H9 (cell line): ENCODE results near the gene MIEF1. TPM values are rescaled to one million over a fixed set of nuclear protein-coding genes. Genes with fewer than 3 reads are reported as not detected.

ENCODE experiments used
- DNase-seq: peaks from one replicate; pipeline ENCODE4 v3.0.0-alpha.2; 2017
- H2AFZ ChIP-seq: one replicate; pipeline ENCODE4 v1.6.1; 2013; ENCODE audit warnings: mild to moderate bottlenecking, low read length, control low read depth, moderate library complexity
- H2AK5ac ChIP-seq: 2 replicates; pipeline ENCODE4 v1.6.1; 2013; ENCODE audit warnings: low read length, control low read depth, mixed read lengths; ENCODE audit not compliant: insufficient read length
- H2BK120ac ChIP-seq: one replicate; pipeline ENCODE4 v1.6.1; 2013; ENCODE audit warnings: low read depth, mild to moderate bottlenecking, low read length, control low read depth, inconsistent platforms; ENCODE audit not compliant: poor library complexity, severe bottlenecking
- H2BK12ac ChIP-seq: 2 replicates; pipeline ENCODE4 v1.6.1; 2013; ENCODE audit warnings: low read length, control low read depth, mixed read lengths, low read depth; ENCODE audit not compliant: insufficient read length
- H2BK15ac ChIP-seq: 2 replicates; pipeline ENCODE4 v1.6.1; 2013; ENCODE audit warnings: low read depth, low read length, control low read depth
- H2BK20ac ChIP-seq: one replicate; pipeline ENCODE4 v1.6.1; 2013; ENCODE audit warnings: low read depth, mild to moderate bottlenecking, low read length, control low read depth, inconsistent platforms; ENCODE audit not compliant: poor library complexity, severe bottlenecking
- H2BK5ac ChIP-seq: 2 replicates; pipeline ENCODE4 v1.6.1; 2013; ENCODE audit warnings: low read length, control low read depth, mixed read lengths; ENCODE audit not compliant: insufficient read length
- H3K14ac ChIP-seq: 2 replicates; pipeline ENCODE4 v1.6.1; 2013; ENCODE audit warnings: low read length, control low read depth; ENCODE audit not compliant: insufficient read depth
- H3K18ac ChIP-seq: 2 replicates; pipeline ENCODE4 v1.6.1; 2013; ENCODE audit warnings: low read depth, mild to moderate bottlenecking, mixed read lengths, low read length, control low read depth; ENCODE audit not compliant: insufficient read length
- H3K23ac ChIP-seq: 2 replicates; pipeline ENCODE4 v1.6.1; 2013; ENCODE audit warnings: low read length, control low read depth, mixed read lengths, low read depth; ENCODE audit not compliant: insufficient read length
- H3K23me2 ChIP-seq: 2 replicates; pipeline ENCODE4 v1.6.1; 2013; ENCODE audit warnings: low read depth, mild to moderate bottlenecking, mixed read lengths, low read length, control low read depth; ENCODE audit not compliant: insufficient read length, poor library complexity, severe bottlenecking
- H3K27ac ChIP-seq: 2 replicates; pipeline ENCODE4 v1.5.1; 2013; ENCODE audit warnings: low read length, control low read depth, mixed read lengths, low read depth; ENCODE audit not compliant: insufficient read length
- H3K27me3 ChIP-seq: 2 replicates; pipeline ENCODE4 v1.6.1; 2013; ENCODE audit warnings: low read length, control low read depth, inconsistent platforms; ENCODE audit not compliant: insufficient read depth
- H3K4ac ChIP-seq: 2 replicates; pipeline ENCODE4 v1.6.1; 2013; ENCODE audit warnings: low read depth, mild to moderate bottlenecking, control low read depth, inconsistent platforms, low read length, moderate library complexity
- H3K4me1 ChIP-seq: 2 replicates; pipeline ENCODE4 v1.6.1; 2013; ENCODE audit warnings: low read length, control low read depth, inconsistent platforms; ENCODE audit not compliant: insufficient read depth
- H3K4me2 ChIP-seq: 2 replicates; pipeline ENCODE4 v1.6.1; 2013; ENCODE audit warnings: low read length, control low read depth, mixed read lengths; ENCODE audit not compliant: insufficient read length, insufficient read depth
- H3K56ac ChIP-seq: 2 replicates; pipeline ENCODE4 v1.6.1; 2013; ENCODE audit warnings: low read depth, mild to moderate bottlenecking, mixed read lengths, low read length, control low read depth; ENCODE audit not compliant: insufficient read length
- H3K79me1 ChIP-seq: 2 replicates; pipeline ENCODE4 v1.6.1; 2013; ENCODE audit warnings: low read depth, mild to moderate bottlenecking, moderate library complexity, low read length, control low read depth, inconsistent platforms; ENCODE audit not compliant: insufficient read depth, poor library complexity, severe bottlenecking
- H3K79me2 ChIP-seq: 2 replicates; pipeline ENCODE4 v1.6.1; 2013; ENCODE audit warnings: low read length, control low read depth, inconsistent platforms; ENCODE audit not compliant: insufficient read depth
- H3K9ac ChIP-seq: 2 replicates; pipeline ENCODE4 v1.6.1; 2013; ENCODE audit warnings: low read length, control low read depth, mixed read lengths; ENCODE audit not compliant: insufficient read length; ENCODE audit errors: extremely low read depth
- H3K9me3 ChIP-seq: one replicate; pipeline ENCODE4 v1.6.1; 2013; ENCODE audit warnings: low read depth, low read length, inconsistent platforms; ENCODE audit not compliant: control insufficient read depth
- H3T11ph ChIP-seq: one replicate; pipeline ENCODE4 v1.6.1; 2013; ENCODE audit warnings: mild to moderate bottlenecking, low read length, control low read depth, inconsistent platforms
- H4K20me1 ChIP-seq: one replicate; pipeline ENCODE4 v1.6.1; 2013; ENCODE audit not compliant: control insufficient read depth, insufficient read length, insufficient read depth
- H4K5ac ChIP-seq: 2 replicates; pipeline ENCODE4 v1.6.1; 2013; ENCODE audit warnings: low read depth, mild to moderate bottlenecking, mixed read lengths, low read length, control low read depth; ENCODE audit not compliant: insufficient read length
- H4K8ac ChIP-seq: replicated peaks from 2 replicates; pipeline ENCODE4 v1.6.1; 2013; ENCODE audit warnings: low read length, control low read depth, mixed read lengths, low read depth; ENCODE audit not compliant: insufficient read length
- H4K91ac ChIP-seq: 2 replicates; pipeline ENCODE4 v1.6.1; 2013; ENCODE audit warnings: low read depth, mild to moderate bottlenecking, moderate library complexity, mixed read lengths, low read length, control low read depth; ENCODE audit not compliant: insufficient read length
- H3K27ac Mint-ChIP-seq, 3 experiments: 2 replicates in 2 of 3; 3 replicates in 1 of 3; pipeline ENCODE4 v1.8.0; 2020 to 2021; ENCODE audit warnings: mixed read lengths in 3 of 3, mild to moderate bottlenecking in 1 of 3, moderate library complexity in 1 of 3
- H3K27me3 Mint-ChIP-seq: 2 replicates; pipeline ENCODE4 v1.8.0; 2021; ENCODE audit warnings: low read depth, mild to moderate bottlenecking, moderate library complexity, mixed read lengths
- H3K36me3 Mint-ChIP-seq, 3 experiments: 2 replicates in 2 of 3; 3 replicates in 1 of 3; pipeline ENCODE4 v1.8.0; 2020 to 2021; ENCODE audit warnings: low read depth in 3 of 3, mixed read lengths in 3 of 3; ENCODE audit not compliant: insufficient read depth in 1 of 3
- H3K4me1 Mint-ChIP-seq, 2 experiments: 2 replicates each; pipeline ENCODE4 v1.8.0; 2020; ENCODE audit warnings: mixed read lengths in 2 of 2
- H3K4me3 Mint-ChIP-seq, 2 experiments: 2 replicates in 1 of 2; 3 replicates in 1 of 2; pipeline ENCODE4 v1.8.0; 2020 to 2021; ENCODE audit warnings: mild to moderate bottlenecking in 2 of 2, mixed read lengths in 2 of 2, moderate library complexity in 1 of 2
- H3K9me3 Mint-ChIP-seq, 2 experiments: 2 replicates in 1 of 2; 3 replicates in 1 of 2; pipeline ENCODE4 v1.8.0; 2020; ENCODE audit warnings: mild to moderate bottlenecking in 2 of 2, mixed read lengths in 2 of 2, moderate library complexity in 1 of 2
- WGBS: extraction: QIAGEN DNeasy Blood & Tissue Kit; methylation state at CpG from one replicate; pipeline ENCODE4 v1.1.7; 2013; ENCODE audit warnings: missing lambda C conversion rate, low lambda C conversion rate, mixed read lengths; ENCODE audit not compliant: insufficient read length; ENCODE audit errors: extremely low coverage; 5-methylcytosine and 5-hydroxymethylcytosine counted together
- total RNA-seq: library from RNA; stranded (reverse); gene quantifications from 2 replicates; pipeline ENCODE4 v1.2.1, GENCODE V29; 2021
- TF ChIP-seq, protein P1 (sequence below): fragments of 200-600 bp; sonication (generic); conservative IDR thresholded peaks from 3 replicates; pipeline ENCODE4 v1.8.0; 2021; ENCODE audit warnings: antibody characterized with exemption, mild to moderate bottlenecking

Gene MIEF1
- total RNA-seq, 1 experiment from 2014 or later: 32.6 TPM

DNA sequence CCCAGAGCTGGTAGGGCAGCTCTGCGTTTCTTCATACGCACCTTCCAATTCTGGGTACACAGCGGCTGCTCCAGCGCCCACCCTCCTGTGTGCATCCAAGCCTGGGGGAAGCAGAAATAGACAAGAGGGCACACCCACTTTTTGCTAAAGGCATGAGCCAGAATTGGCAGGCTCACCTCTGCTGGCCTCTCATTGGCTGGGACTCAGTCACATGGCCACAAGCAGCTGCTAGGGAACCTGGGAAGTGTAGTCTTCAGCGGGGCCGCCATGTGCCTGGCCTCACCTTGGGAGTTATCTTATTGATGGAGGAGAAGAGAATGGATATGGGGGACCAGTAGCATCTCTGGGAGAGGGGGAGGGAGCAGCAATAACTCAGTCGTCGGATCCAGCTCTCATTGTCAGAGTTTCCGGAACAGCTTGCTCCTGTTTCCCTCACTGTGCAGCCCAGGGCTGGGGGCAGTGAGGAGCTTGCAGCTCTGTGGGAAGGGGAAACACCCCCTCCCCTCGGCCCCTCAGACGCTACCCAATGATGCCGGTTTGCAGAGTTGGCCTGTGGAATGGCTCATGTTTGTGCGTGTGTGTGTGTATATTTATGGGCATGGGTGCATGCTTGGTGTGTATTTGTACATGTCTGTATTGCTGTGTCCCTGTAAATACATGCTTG lies 11.8 kb upstream of the MIEF1 start:
- Histone ChIP-seq H3K23ac (no peak overlapping the region), H2BK12ac (no peak overlapping the region), H3K27me3 (no peaks in the 10 kb centered on the region), H3K23me2 (no peaks in the 10 kb centered on the region), H3K27ac (no peak overlapping the region), H2AK5ac (no peak overlapping the region), H2BK120ac (no peak overlapping the region), H3T11ph (no peak overlapping the region), H3K79me1 (no peaks in the 10 kb centered on the region), H3K79me2 (no peaks in the 10 kb centered on the region), H4K8ac (no peak overlapping the region), H3K4me1 (no peaks in the 10 kb centered on the region), H3K18ac (no peak overlapping the region), H4K91ac (no peak overlapping the region), H3K9me3 (no peaks in the 10 kb centered on the region), H4K5ac (no peak overlapping the region), H2AFZ (no peak overlapping the region), H3K4ac (no peak overlapping the region), H4K20me1 (no peaks in the 10 kb centered on the region), H3K4me2 (peak overlapping the region; percentile 10), H3K9ac (no peak overlapping the region), H2BK5ac (no peak overlapping the region), H3K14ac (no peak overlapping the region), H2BK20ac (no peak overlapping the region), H2BK15ac (no peak overlapping the region; the same call in 1 of the 2 replicates), H3K56ac (no peak overlapping the region)
- DNase-seq: peak; percentile 90
- no CpG with 5 or more reads among the region's 13 CpGs for WGBS
- Mint-ChIP-seq H3K36me3 (peaks cover 0 to 6% (median 4%) of the 10 kb centered on the region in 3 experiments; a peak in 3 of 7 replicates), H3K27me3 (peaks cover 39% of the 10 kb centered on the region), H3K4me3 (peak overlapping the region; percentile 14 to 52; a peak in 3 of 5 replicates), H3K4me1 (peaks cover 6 to 15% of the 10 kb centered on the region in 2 experiments), H3K27ac (no peak overlapping the region), H3K9me3 (peaks cover 0 to 3% of the 10 kb centered on the region in 2 experiments; a peak in 1 of 5 replicates)
- TF ChIP-seq, protein P1, sequence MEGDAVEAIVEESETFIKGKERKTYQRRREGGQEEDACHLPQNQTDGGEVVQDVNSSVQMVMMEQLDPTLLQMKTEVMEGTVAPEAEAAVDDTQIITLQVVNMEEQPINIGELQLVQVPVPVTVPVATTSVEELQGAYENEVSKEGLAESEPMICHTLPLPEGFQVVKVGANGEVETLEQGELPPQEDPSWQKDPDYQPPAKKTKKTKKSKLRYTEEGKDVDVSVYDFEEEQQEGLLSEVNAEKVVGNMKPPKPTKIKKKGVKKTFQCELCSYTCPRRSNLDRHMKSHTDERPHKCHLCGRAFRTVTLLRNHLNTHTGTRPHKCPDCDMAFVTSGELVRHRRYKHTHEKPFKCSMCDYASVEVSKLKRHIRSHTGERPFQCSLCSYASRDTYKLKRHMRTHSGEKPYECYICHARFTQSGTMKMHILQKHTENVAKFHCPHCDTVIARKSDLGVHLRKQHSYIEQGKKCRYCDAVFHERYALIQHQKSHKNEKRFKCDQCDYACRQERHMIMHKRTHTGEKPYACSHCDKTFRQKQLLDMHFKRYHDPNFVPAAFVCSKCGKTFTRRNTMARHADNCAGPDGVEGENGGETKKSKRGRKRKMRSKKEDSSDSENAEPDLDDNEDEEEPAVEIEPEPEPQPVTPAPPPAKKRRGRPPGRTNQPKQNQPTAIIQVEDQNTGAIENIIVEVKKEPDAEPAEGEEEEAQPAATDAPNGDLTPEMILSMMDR: no peak
